ENCODE results near the gene RNF148. TPM values are rescaled to one million over a fixed set of nuclear protein-coding genes. Genes with fewer than 3 reads are reported as not detected.

Gene RNF148
- total RNA-seq, 4 donors from 2014 or later, result 0.96 to 15.0 (median 1.5) TPM

GRCh38 chr7:122727354-122727753 lies 24.6 kb upstream of the RNF148 start:
- Histone ChIP-seq H3K27me3 (no peaks in the 10 kb centered on the region), H3K4me3 (no peak overlapping the region), H3K4me1 (no peaks in the 10 kb centered on the region), H3K9me3 (no peaks in the 10 kb centered on the region), H3K36me3 (no peaks in the 10 kb centered on the region), H3K27ac (no peak overlapping the region)
- intact Hi-C loops (cut with DNase I; ENCODE audit: low total_unique reads), result no loop called here
- in situ Hi-C loops (cut with MboI; ENCODE audit: low pct_ligation_motif_present in 1 of 4, low pct_unique_long_range_greater_than_20kb in 1 of 4, low sequenced_read_pairs in 3 of 4), result no loop called here
- DNase-seq, result no peak
- TF ChIP-seq CTCF (IDR thresholded peaks at IDR 0.05) (no peak), POLR2A (IDR thresholded peaks at IDR 0.05) (no peak), EP300 (IDR thresholded peaks at IDR 0.05; ENCODE audit: low read depth) (no peak), POLR2AphosphoS5 (IDR thresholded peaks at IDR 0.05) (no peak)

GRCh38 chr7:122726881-122727280 lies 24.2 kb upstream of the RNF148 start:
- 66 to 90% methylated on average over 2 of the region's 2 CpGs for WGBS, 2 donors (ENCODE audit: low coverage in 1 of 2)
- in situ Hi-C loops (cut with MboI; ENCODE audit: low pct_ligation_motif_present in 1 of 4, low pct_unique_long_range_greater_than_20kb in 1 of 4, low sequenced_read_pairs in 3 of 4), result no loop called here
- DNase-seq, result no peak
- Histone ChIP-seq H3K9me3 (no peaks in the 10 kb centered on the region), H3K27me3 (no peaks in the 10 kb centered on the region), H3K36me3 (no peaks in the 10 kb centered on the region), H3K4me3 (no peak overlapping the region), H3K27ac (no peak overlapping the region), H3K4me1 (no peaks in the 10 kb centered on the region)
- intact Hi-C loops (cut with DNase I; ENCODE audit: low total_unique reads), result no loop called here
- no peak for TF ChIP-seq EP300 (IDR thresholded peaks at IDR 0.05; ENCODE audit: low read depth)
- TF ChIP-seq POLR2AphosphoS5 (IDR thresholded peaks at IDR 0.05), result no peak
- TF ChIP-seq POLR2A (IDR thresholded peaks at IDR 0.05), result no peak
- TF ChIP-seq CTCF (IDR thresholded peaks at IDR 0.05), result no peak

DNA sequence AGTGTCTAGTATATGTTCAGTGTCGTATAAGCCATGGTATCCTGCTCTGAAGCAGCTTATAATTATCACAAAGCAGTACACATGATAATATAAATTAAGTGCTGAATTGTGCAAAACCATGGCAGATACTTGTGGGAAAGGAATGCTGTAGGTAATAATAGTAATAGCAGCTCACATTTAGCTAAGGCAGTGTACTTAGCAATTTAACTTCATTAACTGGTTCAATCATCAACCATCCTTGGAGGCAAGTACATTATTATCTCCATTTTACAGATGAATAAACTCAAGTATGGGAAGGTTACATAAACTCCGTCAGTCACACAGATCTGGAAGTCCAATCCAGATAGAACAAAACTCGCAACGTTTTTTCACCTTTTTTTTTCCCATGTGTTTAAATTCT lies 21.6 kb upstream of the RNF148 start:
- H3K4me3 ChIP-seq, result no peak overlapping the region
- no peaks in the 10 kb centered on the region for H3K27me3 ChIP-seq
- no peak for DNase-seq
- no peaks in the 10 kb centered on the region for H3K36me3 ChIP-seq
- 87 to 88% methylated on average over 4 of the region's 4 CpGs for WGBS, 2 donors (ENCODE audit: low coverage in 1 of 2)
- no peak overlapping the region for H3K27ac ChIP-seq
- intact Hi-C loops (cut with DNase I; ENCODE audit: low total_unique reads) (no loop called here), in situ Hi-C loops (cut with MboI; ENCODE audit: low pct_ligation_motif_present in 1 of 4, low pct_unique_long_range_greater_than_20kb in 1 of 4, low sequenced_read_pairs in 3 of 4) (no loop called here)
- H3K4me1 ChIP-seq, result no peaks in the 10 kb centered on the region
- H3K9me3 ChIP-seq, result no peaks in the 10 kb centered on the region
- TF ChIP-seq POLR2A (IDR thresholded peaks at IDR 0.05), result no peak
- TF ChIP-seq EP300 (IDR thresholded peaks at IDR 0.05; ENCODE audit: low read depth), result no peak
- TF ChIP-seq POLR2AphosphoS5 (IDR thresholded peaks at IDR 0.05), result no peak
- no peak for TF ChIP-seq CTCF (IDR thresholded peaks at IDR 0.05)

GRCh38 chr7:122719010-122719578 lies 16.4 kb upstream of the RNF148 start:
- WGBS, 2 donors (ENCODE audit: low coverage in 1 of 2), result 59 to 75% methylated on average over 4 of the region's 4 CpGs
- Histone ChIP-seq H3K27me3 (no peaks in the 10 kb centered on the region), H3K4me1 (no peaks in the 10 kb centered on the region), H3K36me3 (no peaks in the 10 kb centered on the region), H3K9me3 (no peaks in the 10 kb centered on the region), H3K27ac (no peak overlapping the region), H3K4me3 (no peak overlapping the region)
- in situ Hi-C loops (cut with MboI; ENCODE audit: low pct_ligation_motif_present in 1 of 4, low pct_unique_long_range_greater_than_20kb in 1 of 4, low sequenced_read_pairs in 3 of 4) (no loop called here), intact Hi-C loops (cut with DNase I; ENCODE audit: low total_unique reads) (no loop called here)
- TF ChIP-seq POLR2A (IDR thresholded peaks at IDR 0.05), result no peak
- DNase-seq, result no peak
